ENCODE data around the gene PIEZO1. TPM values are rescaled to one million over a fixed set of nuclear protein-coding genes. Genes with fewer than 3 reads are reported as not detected.

PIEZO1 gene
- total and polyA plus RNA-seq, 9 of the 15 experiments (the other 6 are each of a cell fraction or from before 2014, with no cell fraction given) = 3.6 to 432 (median 131) TPM

DNA sequence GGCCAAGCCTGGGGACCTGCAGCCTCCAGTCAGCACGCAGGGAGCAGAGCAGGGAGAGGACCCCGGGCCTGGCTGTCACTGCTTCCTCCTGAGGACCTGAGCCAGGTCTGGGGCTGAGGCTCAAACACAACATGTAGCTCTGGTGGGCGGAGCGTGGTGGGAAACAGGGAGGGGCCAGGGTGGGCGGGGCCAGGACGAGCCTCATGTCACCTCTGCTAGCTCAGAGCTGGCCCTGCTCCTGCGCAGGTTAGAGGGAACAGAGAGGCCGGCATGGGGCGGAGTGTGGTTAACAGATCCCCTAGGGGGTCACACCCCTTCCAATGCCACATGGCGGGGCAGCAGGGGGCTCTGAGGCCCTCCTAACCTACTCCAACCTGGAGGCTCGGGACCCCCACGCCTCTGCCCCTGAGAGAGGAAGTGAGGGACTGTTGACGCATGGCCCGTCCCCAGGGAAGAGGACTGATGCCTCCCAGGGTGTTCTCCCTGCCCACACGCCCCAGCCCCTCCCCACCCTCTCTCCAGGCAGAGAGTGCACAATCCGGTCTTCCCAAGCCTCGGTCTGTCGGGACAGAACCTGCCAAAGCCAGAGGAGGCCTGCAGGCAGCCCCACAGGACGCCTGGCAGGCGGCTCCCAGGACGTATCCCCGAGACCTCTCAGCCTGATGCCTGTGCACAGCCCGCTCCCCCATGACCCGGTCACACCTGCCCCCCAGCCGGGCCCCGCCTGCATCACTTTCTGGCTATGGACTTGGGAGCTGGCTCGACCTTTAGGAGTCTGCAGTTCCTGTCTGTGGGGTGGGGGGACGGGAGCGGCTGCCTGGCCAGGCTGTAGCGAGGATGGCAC is 15.2 kb downstream of the PIEZO1 start (continued):
- TF ChIP-seq, protein P1, sequence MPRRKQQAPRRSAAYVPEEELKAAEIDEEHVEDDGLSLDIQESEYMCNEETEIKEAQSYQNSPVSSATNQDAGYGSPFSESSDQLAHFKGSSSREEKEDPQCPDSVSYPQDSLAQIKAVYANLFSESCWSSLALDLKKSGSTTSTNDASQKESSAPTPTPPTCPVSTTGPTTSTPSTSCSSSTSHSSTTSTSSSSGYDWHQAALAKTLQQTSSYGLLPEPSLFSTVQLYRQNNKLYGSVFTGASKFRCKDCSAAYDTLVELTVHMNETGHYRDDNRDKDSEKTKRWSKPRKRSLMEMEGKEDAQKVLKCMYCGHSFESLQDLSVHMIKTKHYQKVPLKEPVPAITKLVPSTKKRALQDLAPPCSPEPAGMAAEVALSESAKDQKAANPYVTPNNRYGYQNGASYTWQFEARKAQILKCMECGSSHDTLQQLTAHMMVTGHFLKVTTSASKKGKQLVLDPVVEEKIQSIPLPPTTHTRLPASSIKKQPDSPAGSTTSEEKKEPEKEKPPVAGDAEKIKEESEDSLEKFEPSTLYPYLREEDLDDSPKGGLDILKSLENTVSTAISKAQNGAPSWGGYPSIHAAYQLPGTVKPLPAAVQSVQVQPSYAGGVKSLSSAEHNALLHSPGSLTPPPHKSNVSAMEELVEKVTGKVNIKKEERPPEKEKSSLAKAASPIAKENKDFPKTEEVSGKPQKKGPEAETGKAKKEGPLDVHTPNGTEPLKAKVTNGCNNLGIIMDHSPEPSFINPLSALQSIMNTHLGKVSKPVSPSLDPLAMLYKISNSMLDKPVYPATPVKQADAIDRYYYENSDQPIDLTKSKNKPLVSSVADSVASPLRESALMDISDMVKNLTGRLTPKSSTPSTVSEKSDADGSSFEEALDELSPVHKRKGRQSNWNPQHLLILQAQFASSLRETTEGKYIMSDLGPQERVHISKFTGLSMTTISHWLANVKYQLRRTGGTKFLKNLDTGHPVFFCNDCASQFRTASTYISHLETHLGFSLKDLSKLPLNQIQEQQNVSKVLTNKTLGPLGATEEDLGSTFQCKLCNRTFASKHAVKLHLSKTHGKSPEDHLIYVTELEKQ (CRISPR knock-in tag; IDR thresholded peaks at IDR 0.05) = no peak
- TF ChIP-seq SP1 (CRISPR knock-in tag; IDR thresholded peaks at IDR 0.05) (0 out of 2 replicates have a peak, but pooled peaks have one; percentile 18), MYC (IDR thresholded peaks at IDR 0.05; ENCODE audit: low read depth, low read length) (peak; percentile 66), MYC (CRISPR knock-in tag; IDR thresholded peaks at IDR 0.05; ENCODE audit: borderline replicate concordance, low read depth) (no peak), TARDBP (IDR thresholded peaks at IDR 0.05) (0 out of 2 replicates have a peak, but pooled peaks have one; percentile 36), RAD51 (IDR thresholded peaks at IDR 0.05; ENCODE audit: borderline replicate concordance, low read depth) (no peak), FOXP1 (CRISPR knock-in tag; IDR thresholded peaks at IDR 0.05) (no peak), L3MBTL2 (IDR thresholded peaks at IDR 0.05) (peak; percentile 47), RBM34 (IDR thresholded peaks at IDR 0.05; ENCODE audit: borderline replicate concordance, insufficient read depth, low read length) (no peak), POLR2A (conservative IDR thresholded peaks at IDR 0.05) (peak; percentile 69), ZBED1 (IDR thresholded peaks at IDR 0.05) (0 out of 2 replicates have a peak, but pooled peaks have one; percentile 13), NR2C2 (CRISPR knock-in tag; IDR thresholded peaks at IDR 0.05) (no peak; the same call in 1 of the 2 replicates), NR2C2 (tag; IDR thresholded peaks at IDR 0.05) (no peak), MCM5 (IDR thresholded peaks at IDR 0.05; ENCODE audit: low read depth) (no peak), ZNF436 (CRISPR knock-in tag; IDR thresholded peaks at IDR 0.05) (no peak), TEAD2 (tag; IDR thresholded peaks at IDR 0.05) (no peak), DNMT1 (IDR thresholded peaks at IDR 0.05) (no peak), KLF10 (CRISPR knock-in tag; IDR thresholded peaks at IDR 0.05) (no peak), SMARCA4 (IDR thresholded peaks at IDR 0.05) (peak; percentile 9; the same call in 1 of the 2 replicates), EP300 (IDR thresholded peaks at IDR 0.05; ENCODE audit: low read length) (no peak)
- TF ChIP-seq, protein P2, sequence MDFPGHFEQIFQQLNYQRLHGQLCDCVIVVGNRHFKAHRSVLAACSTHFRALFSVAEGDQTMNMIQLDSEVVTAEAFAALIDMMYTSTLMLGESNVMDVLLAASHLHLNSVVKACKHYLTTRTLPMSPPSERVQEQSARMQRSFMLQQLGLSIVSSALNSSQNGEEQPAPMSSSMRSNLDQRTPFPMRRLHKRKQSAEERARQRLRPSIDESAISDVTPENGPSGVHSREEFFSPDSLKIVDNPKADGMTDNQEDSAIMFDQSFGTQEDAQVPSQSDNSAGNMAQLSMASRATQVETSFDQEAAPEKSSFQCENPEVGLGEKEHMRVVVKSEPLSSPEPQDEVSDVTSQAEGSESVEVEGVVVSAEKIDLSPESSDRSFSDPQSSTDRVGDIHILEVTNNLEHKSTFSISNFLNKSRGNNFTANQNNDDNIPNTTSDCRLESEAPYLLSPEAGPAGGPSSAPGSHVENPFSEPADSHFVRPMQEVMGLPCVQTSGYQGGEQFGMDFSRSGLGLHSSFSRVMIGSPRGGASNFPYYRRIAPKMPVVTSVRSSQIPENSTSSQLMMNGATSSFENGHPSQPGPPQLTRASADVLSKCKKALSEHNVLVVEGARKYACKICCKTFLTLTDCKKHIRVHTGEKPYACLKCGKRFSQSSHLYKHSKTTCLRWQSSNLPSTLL (IDR thresholded peaks at IDR 0.05) = no peak
- TF ChIP-seq, protein P3, sequence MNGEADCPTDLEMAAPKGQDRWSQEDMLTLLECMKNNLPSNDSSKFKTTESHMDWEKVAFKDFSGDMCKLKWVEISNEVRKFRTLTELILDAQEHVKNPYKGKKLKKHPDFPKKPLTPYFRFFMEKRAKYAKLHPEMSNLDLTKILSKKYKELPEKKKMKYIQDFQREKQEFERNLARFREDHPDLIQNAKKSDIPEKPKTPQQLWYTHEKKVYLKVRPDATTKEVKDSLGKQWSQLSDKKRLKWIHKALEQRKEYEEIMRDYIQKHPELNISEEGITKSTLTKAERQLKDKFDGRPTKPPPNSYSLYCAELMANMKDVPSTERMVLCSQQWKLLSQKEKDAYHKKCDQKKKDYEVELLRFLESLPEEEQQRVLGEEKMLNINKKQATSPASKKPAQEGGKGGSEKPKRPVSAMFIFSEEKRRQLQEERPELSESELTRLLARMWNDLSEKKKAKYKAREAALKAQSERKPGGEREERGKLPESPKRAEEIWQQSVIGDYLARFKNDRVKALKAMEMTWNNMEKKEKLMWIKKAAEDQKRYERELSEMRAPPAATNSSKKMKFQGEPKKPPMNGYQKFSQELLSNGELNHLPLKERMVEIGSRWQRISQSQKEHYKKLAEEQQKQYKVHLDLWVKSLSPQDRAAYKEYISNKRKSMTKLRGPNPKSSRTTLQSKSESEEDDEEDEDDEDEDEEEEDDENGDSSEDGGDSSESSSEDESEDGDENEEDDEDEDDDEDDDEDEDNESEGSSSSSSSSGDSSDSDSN (IDR thresholded peaks at IDR 0.05; ENCODE audit: borderline replicate concordance in 1 of 2, low read depth in 2 of 2, low read length in 2 of 2) = 0 out of 4 replicates have a peak, but pooled peaks of 1 of the 2 experiments have one; percentile 5
